CD4-positive, alpha-beta T cell (primary cell): ENCODE results near the gene RIPK3. TPM values are rescaled to one million over a fixed set of nuclear protein-coding genes. Genes with fewer than 3 reads are reported as not detected.
A peak's percentile ranks its signal among the peaks of the same experiment; 100 is the strongest.

Experiments
- ATAC-seq: fragments of 200-7000 bp; cut with Tn5 transposase; one replicate; pipeline ENCODE4 v1.10.0; 2022; ENCODE audit warnings: mild to moderate bottlenecking; ENCODE audit not compliant: poor library complexity
- CTCF ChIA-PET: fragments of 350-600 bp; sonication (Branson Sonifier 250); formaldehyde crosslinking; loops from one replicate; lab custom pipeline; 2021; ENCODE audit warnings: antibody characterized with exemption, inconsistent platforms; lab: Charles Lee
- POLR2A ChIA-PET: fragments of 350-600 bp; sonication (Branson Sonifier 250); formaldehyde crosslinking; loops from one replicate; lab custom pipeline; 2021; ENCODE audit warnings: antibody characterized with exemption, inconsistent platforms; lab: Charles Lee
- DNase-seq, 14 experiments: peaks; one replicate each; pipeline ENCODE4 v3.0.0-alpha.2; 2013 to 2020; ENCODE audit warnings: mixed read lengths in 2 of 14
- H3K27ac ChIP-seq, 2 donors: one replicate each; pipeline versions ENCODE4 v1.5.1 to v1.7.0; 2013; ENCODE audit warnings: low read length in 2 of 2, low read depth in 1 of 2, mild to moderate bottlenecking in 1 of 2
- H3K27me3 ChIP-seq, 2 experiments: 1 replicate in 1 of 2; 2 replicates in 1 of 2; pipeline versions ENCODE4 v1.6.1 to v1.7.0; 2013; ENCODE audit warnings: low read length in 2 of 2, control low read depth in 1 of 2, mild to moderate bottlenecking in 1 of 2, moderate library complexity in 1 of 2; ENCODE audit not compliant: insufficient read depth in 2 of 2, control insufficient read depth in 1 of 2
- H3K36me3 ChIP-seq: one replicate; pipeline ENCODE4 v1.6.1; 2013; ENCODE audit warnings: low read length, control low read depth; ENCODE audit not compliant: insufficient read depth
- H3K4me1 ChIP-seq: one replicate; pipeline ENCODE4 v1.6.1; 2013; ENCODE audit warnings: low read length, control low read depth; ENCODE audit not compliant: insufficient read depth
- H3K4me3 ChIP-seq: one replicate; pipeline ENCODE4 v1.5.1; 2013; ENCODE audit warnings: mild to moderate bottlenecking, low read length, moderate library complexity
- H3K9me3 ChIP-seq, 2 experiments: 1 replicate in 1 of 2; 2 replicates in 1 of 2; pipeline versions ENCODE4 v1.6.1 to v1.7.0; 2013; ENCODE audit warnings: low read length in 2 of 2, mild to moderate bottlenecking in 2 of 2, control low read depth in 1 of 2, moderate library complexity in 1 of 2; ENCODE audit not compliant: control insufficient read depth in 1 of 2, insufficient read depth in 1 of 2
- H3K27ac Mint-ChIP-seq: one replicate; pipeline ENCODE4 v1.8.0; 2020; ENCODE audit warnings: mixed read lengths
- H3K27me3 Mint-ChIP-seq: one replicate; pipeline ENCODE4 v1.8.0; 2021; ENCODE audit warnings: mixed read lengths
- H3K36me3 Mint-ChIP-seq: one replicate; pipeline ENCODE4 v1.8.0; 2021; ENCODE audit warnings: low read depth, mixed read lengths
- H3K4me1 Mint-ChIP-seq: one replicate; pipeline ENCODE4 v1.8.0; 2021; ENCODE audit warnings: low read depth, mixed read lengths
- H3K4me3 Mint-ChIP-seq: one replicate; pipeline ENCODE4 v1.8.0; 2020; ENCODE audit warnings: mild to moderate bottlenecking, mixed read lengths
- H3K9me3 Mint-ChIP-seq: one replicate; pipeline ENCODE4 v1.8.0; 2020; ENCODE audit warnings: mixed read lengths
- intact Hi-C, 2 experiments: fragments of 100-400 bp; cut with DNase I in 1 of 2; cut with micrococcal nuclease in 1 of 2; formaldehyde crosslinking; loops; one replicate each; pipeline versions ENCODE4 v1.15.1 to v1.9.0; 2023 to 2025; cut with DNase I, micrococcal nuclease
- total RNA-seq, 174 experiments: library from RNA in 2 of 174; stranded (reverse) in 2 of 174; gene quantifications; one replicate each; pipeline ENCODE4 v1.2.3 and lab custom pipeline; 2021 to 2026
- TF ChIP-seq, protein P1 (sequence below): fragments of 200-600 bp; IDR thresholded peaks from one replicate; pipeline ENCODE4 v1.8.0; 2022; ENCODE audit warnings: antibody characterized with exemption, mild to moderate bottlenecking

Gene RIPK3
- total RNA-seq, 2 experiments from 2014 or later: 18.1 to 18.9 TPM

- no peaks in the 10 kb centered on the region for H3K9me3 ChIP-seq
- H3K27ac ChIP-seq: peak within 1 kb of the TSS; percentile 59 to 73
- H3K4me1 Mint-ChIP-seq: peaks cover 80% of the 10 kb centered on the region
- peak within 1 kb of the TSS; percentile 76 for H3K27ac Mint-ChIP-seq
- ChIA-PET CTCF (interaction anchor here (1.1 to 4.9 kb wide), 12 partner anchors 11 to 122 kb away, joined by 3 to 67 read pairs (median 5); partner anchors contain the start of genes DHRS1, KHNYN, MDP1 and NOP9), POLR2A (interaction anchor here (0.6 to 5.5 kb wide), 17 partner anchors 8 to 205 kb away, joined by 3 to 52 read pairs (median 5); partner anchors contain the start of genes ADCY4, CBLN3, CHMP4A and DCAF11)
- peaks cover 28% of the 10 kb centered on the region for H3K36me3 Mint-ChIP-seq
- peaks cover 80% of the 10 kb centered on the region for H3K4me1 ChIP-seq
- TF ChIP-seq, protein P1, sequence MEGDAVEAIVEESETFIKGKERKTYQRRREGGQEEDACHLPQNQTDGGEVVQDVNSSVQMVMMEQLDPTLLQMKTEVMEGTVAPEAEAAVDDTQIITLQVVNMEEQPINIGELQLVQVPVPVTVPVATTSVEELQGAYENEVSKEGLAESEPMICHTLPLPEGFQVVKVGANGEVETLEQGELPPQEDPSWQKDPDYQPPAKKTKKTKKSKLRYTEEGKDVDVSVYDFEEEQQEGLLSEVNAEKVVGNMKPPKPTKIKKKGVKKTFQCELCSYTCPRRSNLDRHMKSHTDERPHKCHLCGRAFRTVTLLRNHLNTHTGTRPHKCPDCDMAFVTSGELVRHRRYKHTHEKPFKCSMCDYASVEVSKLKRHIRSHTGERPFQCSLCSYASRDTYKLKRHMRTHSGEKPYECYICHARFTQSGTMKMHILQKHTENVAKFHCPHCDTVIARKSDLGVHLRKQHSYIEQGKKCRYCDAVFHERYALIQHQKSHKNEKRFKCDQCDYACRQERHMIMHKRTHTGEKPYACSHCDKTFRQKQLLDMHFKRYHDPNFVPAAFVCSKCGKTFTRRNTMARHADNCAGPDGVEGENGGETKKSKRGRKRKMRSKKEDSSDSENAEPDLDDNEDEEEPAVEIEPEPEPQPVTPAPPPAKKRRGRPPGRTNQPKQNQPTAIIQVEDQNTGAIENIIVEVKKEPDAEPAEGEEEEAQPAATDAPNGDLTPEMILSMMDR: peak; percentile 45
- peak within 1 kb of the TSS; percentile 88 for H3K4me3 Mint-ChIP-seq
- H3K9me3 Mint-ChIP-seq: no peaks in the 10 kb centered on the region
- H3K36me3 ChIP-seq: peaks cover 29% of the 10 kb centered on the region
- DNase-seq: peak; percentile 47 to 91 (median 61)
- intact Hi-C loops: loop anchor here (2.0 to 5.0 kb wide), 3 partner anchors 20 to 39 kb away; partner anchors contain the start of gene RABGGTA (in 1 of the 2)
- peak; percentile 81 for ATAC-seq
- H3K27me3 ChIP-seq: no peaks in the 10 kb centered on the region
- H3K4me3 ChIP-seq: peak within 1 kb of the TSS; percentile 65
- H3K27me3 Mint-ChIP-seq: no peaks in the 10 kb centered on the region
Observed at GRCh38 chr14:24310646-24311604, 28.9 kb downstream of the RIPK3 start, which contains the start of gene LTB4R. LTB4R (plus strand) TSS chr14:24311502; CDS start chr14:24315652, 4,150 bp downstream.

DNA sequence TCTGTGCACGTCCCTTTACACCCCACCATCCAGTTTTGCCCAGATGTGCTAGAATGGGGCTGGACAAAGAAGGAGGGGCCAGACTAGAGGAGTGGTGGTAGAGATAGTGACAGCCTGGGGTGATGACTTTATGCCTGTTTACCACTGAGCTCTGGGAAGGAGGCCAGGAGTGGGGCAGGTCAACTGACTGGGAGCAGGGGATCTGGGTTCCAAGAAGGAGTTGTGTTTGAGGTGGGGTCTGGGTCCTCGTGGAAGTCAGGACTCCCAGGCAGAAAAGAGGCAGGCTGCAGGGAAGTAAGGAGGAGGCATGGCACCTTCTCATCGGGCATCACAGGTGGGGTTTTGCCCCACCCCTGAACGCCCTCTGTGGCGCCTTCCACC is 29.5 kb downstream of the RIPK3 start:
- DNase-seq (no peak), ATAC-seq (no peak)
- peaks cover 73% of the 10 kb centered on the region for H3K4me1 ChIP-seq
- ChIA-PET POLR2A (interaction anchor here (0.6 to 5.5 kb wide), 12 partner anchors 11 to 204 kb away, joined by 3 to 52 read pairs (median 10); partner anchors contain the start of genes CBLN3, CHMP4A, DCAF11 and DHRS1), CTCF (interaction anchor here (1.4 to 4.9 kb wide), 9 partner anchors 11 to 123 kb away, joined by 3 to 67 read pairs (median 8); partner anchors contain the start of genes DHRS1, KHNYN, NOP9 and RABGGTA)
- H3K36me3 Mint-ChIP-seq: peaks cover 35% of the 10 kb centered on the region
- H3K4me3 Mint-ChIP-seq: peak overlapping the region; percentile 87
- H3K9me3 Mint-ChIP-seq: no peaks in the 10 kb centered on the region
- H3K27me3 Mint-ChIP-seq: no peaks in the 10 kb centered on the region
- H3K27ac ChIP-seq: peak overlapping the region; percentile 59 to 66
- H3K4me3 ChIP-seq: peak overlapping the region; percentile 65
- TF ChIP-seq, protein P1: no peak
- peak overlapping the region; percentile 76 for H3K27ac Mint-ChIP-seq
- peaks cover 32% of the 10 kb centered on the region for H3K36me3 ChIP-seq
- H3K4me1 Mint-ChIP-seq: peaks cover 73% of the 10 kb centered on the region
- H3K27me3 ChIP-seq: no peaks in the 10 kb centered on the region
- no peaks in the 10 kb centered on the region for H3K9me3 ChIP-seq
- intact Hi-C loops: loop anchor here (2.0 to 5.0 kb wide), 3 partner anchors 21 to 38 kb away; partner anchors contain the start of gene RABGGTA (in 1 of the 2)
